22Rv1 (cell line): ENCODE results near the gene KCNJ13.

Experiments
- ZFX ChIP-seq: fragments of 450-650 bp; IDR thresholded peaks from 2 replicates; pipeline ENCODE4 v1.6.1; 2017; ENCODE audit warnings: antibody characterized with exemption, borderline replicate concordance
- TF ChIP-seq, protein P1 (sequence below): fragments of 450-650 bp; IDR thresholded peaks from 2 replicates; pipeline ENCODE4 v1.5.1; 2017; ENCODE audit warnings: mild to moderate bottlenecking

- TF ChIP-seq, protein P1, sequence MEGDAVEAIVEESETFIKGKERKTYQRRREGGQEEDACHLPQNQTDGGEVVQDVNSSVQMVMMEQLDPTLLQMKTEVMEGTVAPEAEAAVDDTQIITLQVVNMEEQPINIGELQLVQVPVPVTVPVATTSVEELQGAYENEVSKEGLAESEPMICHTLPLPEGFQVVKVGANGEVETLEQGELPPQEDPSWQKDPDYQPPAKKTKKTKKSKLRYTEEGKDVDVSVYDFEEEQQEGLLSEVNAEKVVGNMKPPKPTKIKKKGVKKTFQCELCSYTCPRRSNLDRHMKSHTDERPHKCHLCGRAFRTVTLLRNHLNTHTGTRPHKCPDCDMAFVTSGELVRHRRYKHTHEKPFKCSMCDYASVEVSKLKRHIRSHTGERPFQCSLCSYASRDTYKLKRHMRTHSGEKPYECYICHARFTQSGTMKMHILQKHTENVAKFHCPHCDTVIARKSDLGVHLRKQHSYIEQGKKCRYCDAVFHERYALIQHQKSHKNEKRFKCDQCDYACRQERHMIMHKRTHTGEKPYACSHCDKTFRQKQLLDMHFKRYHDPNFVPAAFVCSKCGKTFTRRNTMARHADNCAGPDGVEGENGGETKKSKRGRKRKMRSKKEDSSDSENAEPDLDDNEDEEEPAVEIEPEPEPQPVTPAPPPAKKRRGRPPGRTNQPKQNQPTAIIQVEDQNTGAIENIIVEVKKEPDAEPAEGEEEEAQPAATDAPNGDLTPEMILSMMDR: no peak
- no peak for TF ChIP-seq ZFX
Measured at GRCh38 chr2:232721882-232722281, 54.5 kb downstream of the KCNJ13 start.
